ENCODE data around the gene CTAG1B.
"Not testable (repeated sequence)": the region's sequence is repeated elsewhere in the genome, so short reads cannot be mapped to it uniquely, and the experiment has no call there.

The CTAG1B gene

GRCh38 chrX:154619182-154619581, at the start of gene CTAG1B:
TSS of gene CTAG1B (minus strand) at chrX:154619282. CDS start at chrX:154619218, 64 bp downstream.
- in situ Hi-C loops (cut with HindIII; ENCODE audit: low pct_ligation_motif_present, low pct_unique_long_range_greater_than_20kb, low sequenced_read_pairs); DNase-seq: not testable (repeated sequence)

DNA sequence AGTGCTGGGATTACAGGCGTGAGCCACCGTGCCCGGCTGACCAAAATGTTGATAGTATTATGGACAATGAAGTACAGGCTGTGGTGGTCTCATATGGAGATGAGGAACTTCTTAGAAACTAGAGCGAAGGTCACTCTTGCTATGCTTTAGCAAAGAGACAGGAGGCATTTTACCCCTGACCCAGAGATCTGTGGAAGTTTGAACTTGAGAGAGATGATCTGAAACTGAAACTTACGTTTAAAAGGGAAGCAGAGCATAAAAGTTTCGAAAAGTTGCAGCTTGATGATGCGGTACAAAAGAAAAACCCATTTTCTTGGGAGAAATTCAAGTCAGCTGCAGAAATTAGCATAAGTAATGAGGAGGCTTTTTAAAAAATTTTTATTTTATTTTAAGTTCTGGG, 42.8 kb upstream of the CTAG1B start:
- DNase-seq, result no peak
- in situ Hi-C loops (cut with HindIII; ENCODE audit: low pct_ligation_motif_present, low pct_unique_long_range_greater_than_20kb, low sequenced_read_pairs), result no loop called here

GRCh38 chrX:154661170-154661569, 42.1 kb upstream of the CTAG1B start:
- DNase-seq, result no peak
- in situ Hi-C loops (cut with HindIII; ENCODE audit: low pct_ligation_motif_present, low pct_unique_long_range_greater_than_20kb, low sequenced_read_pairs), result no loop called here

GRCh38 chrX:154660541-154660940, 41.5 kb upstream of the CTAG1B start:
- in situ Hi-C loops (cut with HindIII; ENCODE audit: low pct_ligation_motif_present, low pct_unique_long_range_greater_than_20kb, low sequenced_read_pairs), result no loop called here
- no peak for DNase-seq

DNA sequence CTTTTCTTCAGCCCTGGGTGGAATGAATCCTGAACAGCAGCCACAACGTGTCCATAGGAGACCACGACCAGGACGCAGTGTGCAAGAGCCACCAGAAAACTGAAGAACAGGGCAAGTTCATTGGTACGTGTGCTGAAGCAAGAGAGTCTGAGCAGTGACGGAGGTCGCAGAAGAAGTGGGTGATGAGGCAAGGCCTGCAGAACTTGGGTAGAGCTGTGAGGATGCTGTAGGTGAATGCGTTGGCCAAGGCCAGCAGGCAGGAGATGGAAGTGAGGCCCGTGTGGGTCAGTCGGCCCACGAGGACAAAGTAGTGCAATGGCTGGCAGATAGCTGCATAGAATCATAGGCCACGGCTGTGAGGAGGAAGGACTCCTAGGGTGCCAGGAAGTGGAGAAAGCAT, 39.9 kb upstream of the CTAG1B start:
- in situ Hi-C loops (cut with HindIII; ENCODE audit: low pct_ligation_motif_present, low pct_unique_long_range_greater_than_20kb, low sequenced_read_pairs), result no loop called here
- no peak for DNase-seq

GRCh38 chrX:154658187-154658586, 39.1 kb upstream of the CTAG1B start:
- DNase-seq, result no peak
- in situ Hi-C loops (cut with HindIII; ENCODE audit: low pct_ligation_motif_present, low pct_unique_long_range_greater_than_20kb, low sequenced_read_pairs), result no loop called here

DNA sequence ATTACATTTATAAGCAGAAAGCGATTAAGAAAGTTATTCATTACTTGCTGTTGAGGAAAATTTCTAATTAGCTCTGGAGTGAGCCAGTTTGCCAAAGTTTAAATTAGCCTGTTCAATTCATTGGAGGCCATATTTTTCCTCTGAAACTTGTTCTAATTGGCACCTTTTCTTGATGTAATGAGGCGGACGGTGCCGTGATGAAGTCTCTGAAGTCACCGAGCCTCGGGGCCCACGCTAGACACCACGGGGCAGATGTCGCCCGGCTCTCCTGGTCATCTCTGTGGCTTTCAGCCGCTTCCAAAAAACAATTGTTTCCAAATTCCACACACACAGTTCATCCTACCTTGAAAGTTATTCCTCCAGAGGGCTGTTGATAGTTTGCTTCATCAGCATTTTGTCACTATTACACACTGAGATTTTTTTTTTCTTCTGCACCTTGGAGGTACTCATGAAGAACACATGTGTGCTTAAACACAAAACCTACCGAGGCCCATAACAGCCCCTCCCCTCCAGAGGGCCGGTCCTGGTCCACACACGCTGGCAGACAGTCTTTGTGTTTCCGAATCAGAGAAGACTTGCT, 38.2 kb upstream of the CTAG1B start:
- no peak for DNase-seq
- in situ Hi-C loops (cut with HindIII; ENCODE audit: low pct_ligation_motif_present, low pct_unique_long_range_greater_than_20kb, low sequenced_read_pairs), result no loop called here

DNA sequence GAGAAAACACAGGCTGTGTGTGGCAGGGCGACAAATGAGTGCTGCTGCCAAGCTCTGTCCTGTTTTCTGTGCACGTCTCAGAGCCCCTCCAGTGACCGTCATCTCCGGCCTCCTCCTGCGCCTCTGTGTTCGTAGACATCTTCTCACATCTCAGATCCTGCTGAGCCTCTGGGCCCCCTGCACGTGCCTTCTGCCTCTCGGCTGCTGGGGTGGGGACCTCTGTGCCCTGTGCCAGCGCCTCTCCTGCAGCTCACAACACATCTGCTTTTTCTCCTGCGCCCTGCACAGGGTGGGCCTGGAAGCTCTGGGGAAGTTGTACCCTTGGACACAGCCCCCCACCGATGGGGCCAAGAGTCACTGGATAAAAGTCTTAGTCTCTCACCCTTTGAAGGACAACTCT, 36.7 kb upstream of the CTAG1B start:
- DNase-seq, result no peak
- in situ Hi-C loops (cut with HindIII; ENCODE audit: low pct_ligation_motif_present, low pct_unique_long_range_greater_than_20kb, low sequenced_read_pairs), result no loop called here

DNA sequence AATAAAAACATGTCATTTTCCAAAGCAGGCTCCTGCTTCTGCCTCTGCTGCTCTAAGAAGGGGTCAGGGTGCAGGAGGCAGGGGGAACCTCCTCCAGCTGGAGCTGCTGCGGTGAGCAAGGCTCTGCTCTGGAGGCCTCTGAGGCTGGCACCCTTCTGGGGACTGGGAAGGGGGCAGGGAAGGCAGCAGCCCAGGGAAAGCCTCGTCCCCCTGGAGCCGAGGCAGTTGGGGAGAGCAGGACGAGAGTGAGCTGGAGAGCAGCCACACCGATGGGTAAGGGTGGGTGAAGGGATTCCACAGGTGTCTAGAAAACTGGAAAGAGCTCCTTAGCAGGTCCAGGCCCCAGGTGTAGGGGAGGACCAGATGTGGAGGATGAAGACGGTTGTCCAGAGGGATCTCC, 36.3 kb upstream of the CTAG1B start:
- in situ Hi-C loops (cut with HindIII; ENCODE audit: low pct_ligation_motif_present, low pct_unique_long_range_greater_than_20kb, low sequenced_read_pairs), result no loop called here
- no peak for DNase-seq

- DNase-seq, result no peak
- in situ Hi-C loops (cut with HindIII; ENCODE audit: low pct_ligation_motif_present, low pct_unique_long_range_greater_than_20kb, low sequenced_read_pairs), result no loop called here
Observed at GRCh38 chrX:154654925-154655324, 35.8 kb upstream of the CTAG1B start.

DNA sequence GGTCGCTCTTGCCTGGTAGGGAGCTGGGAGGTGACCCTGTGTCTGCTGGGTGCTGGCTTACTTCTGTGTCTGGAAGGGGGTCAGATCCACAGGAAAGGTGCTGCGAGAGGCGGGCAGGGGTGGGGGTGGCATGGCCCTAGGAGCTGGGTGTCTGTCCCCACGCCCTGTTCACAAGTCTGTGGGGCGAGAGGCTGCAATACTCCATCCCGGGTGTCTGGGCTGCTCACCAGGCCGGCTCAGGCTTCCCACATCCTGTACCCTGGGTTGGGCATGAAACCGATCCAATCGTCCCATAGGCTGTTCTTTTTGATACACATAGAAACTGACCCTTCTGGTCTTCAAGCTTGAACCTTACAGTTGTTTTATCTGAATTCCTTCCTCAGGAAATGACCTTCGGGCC, 35.3 kb upstream of the CTAG1B start:
- DNase-seq, result no peak
- in situ Hi-C loops (cut with HindIII; ENCODE audit: low pct_ligation_motif_present, low pct_unique_long_range_greater_than_20kb, low sequenced_read_pairs), result no loop called here

DNA sequence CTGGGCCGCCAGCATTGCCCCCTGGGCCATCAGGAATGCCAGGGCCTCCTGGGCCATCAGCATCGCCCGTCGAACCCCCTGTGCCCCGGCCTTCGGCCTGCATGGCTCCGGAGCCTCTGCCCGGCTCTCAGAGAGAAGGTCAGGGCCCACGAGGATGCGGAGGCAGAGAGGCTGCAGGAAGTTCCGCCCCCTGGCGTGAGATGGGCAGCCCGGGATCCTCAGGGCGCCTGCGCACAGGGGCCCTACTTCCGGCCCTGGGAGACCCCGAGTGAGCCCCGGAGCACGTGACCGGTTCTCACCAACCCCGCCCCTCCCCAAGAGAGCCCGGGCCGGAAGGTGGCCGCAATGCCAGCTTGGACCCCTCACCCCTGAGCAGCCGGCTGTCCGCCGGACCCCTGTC, 34.3 kb upstream of the CTAG1B start, which contains the start of gene CTAG2:
TSS of gene CTAG2 (minus strand) at position 167 of the 400 bp plus-strand sequence. CDS start at position 103, 64 bp downstream.
- DNase-seq; in situ Hi-C loops (cut with HindIII; ENCODE audit: low pct_ligation_motif_present, low pct_unique_long_range_greater_than_20kb, low sequenced_read_pairs): not testable (repeated sequence)

- in situ Hi-C loops (cut with HindIII; ENCODE audit: low pct_ligation_motif_present, low pct_unique_long_range_greater_than_20kb, low sequenced_read_pairs), result no loop called here
- no peak for DNase-seq
Observed at GRCh38 chrX:154653048-154653401, 33.9 kb upstream of the CTAG1B start.

GRCh38 chrX:154652311-154653047, 33.4 kb upstream of the CTAG1B start:
- in situ Hi-C loops (cut with HindIII; ENCODE audit: low pct_ligation_motif_present, low pct_unique_long_range_greater_than_20kb, low sequenced_read_pairs), result no loop called here
- no peak for DNase-seq

DNA sequence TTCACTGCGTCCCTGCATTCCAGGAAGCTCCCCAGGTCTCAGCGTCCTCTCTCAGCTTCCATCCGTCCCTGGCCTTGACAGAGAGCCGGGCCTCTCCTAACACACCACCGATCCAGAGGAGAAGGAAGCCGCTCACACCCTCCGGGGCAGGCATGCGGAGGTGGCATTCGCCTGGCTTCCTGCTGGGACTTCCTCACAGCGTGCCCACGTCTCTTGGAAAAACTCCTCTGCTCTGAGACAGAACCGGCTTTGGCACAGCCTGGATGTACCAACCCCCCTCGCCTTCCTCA, 31.1 kb upstream of the CTAG1B start:
- in situ Hi-C loops (cut with HindIII; ENCODE audit: low pct_ligation_motif_present, low pct_unique_long_range_greater_than_20kb, low sequenced_read_pairs), result no loop called here
- DNase-seq, result no peak

DNA sequence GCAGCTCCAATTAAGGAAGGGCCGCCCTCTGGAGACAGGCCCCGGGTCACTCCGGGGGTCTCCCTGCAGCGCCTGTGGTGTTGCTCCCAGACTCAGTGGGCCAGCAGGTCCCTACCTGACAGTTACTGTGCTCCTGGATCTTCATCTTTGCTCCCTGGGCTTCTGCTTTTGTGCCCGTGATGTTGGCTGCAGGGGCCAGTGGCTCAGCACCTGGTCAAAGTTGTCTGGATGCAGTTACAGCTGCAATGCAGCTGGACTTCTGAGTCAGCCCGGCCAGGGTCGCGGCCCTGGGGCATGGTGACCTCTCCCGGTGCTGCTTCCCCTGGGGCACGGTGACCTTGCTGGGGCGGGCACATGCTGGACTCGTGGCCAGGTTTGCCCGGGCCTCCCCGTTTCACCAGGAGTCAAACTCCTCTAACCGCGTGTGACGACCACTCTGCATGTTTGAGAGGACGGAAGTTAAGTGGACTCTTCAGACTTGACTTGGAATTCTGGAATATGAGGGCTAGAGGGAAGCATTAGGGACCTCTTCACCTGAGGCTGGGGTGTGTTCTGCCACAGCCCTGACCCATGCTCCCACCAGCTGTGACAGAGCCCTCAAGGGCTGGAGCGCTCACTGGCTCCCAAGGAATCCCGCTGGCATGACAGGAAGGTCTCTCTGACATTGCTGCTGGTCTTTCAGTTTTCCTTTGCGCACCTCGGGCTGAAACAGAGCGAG, 30.6 kb upstream of the CTAG1B start:
- in situ Hi-C loops (cut with HindIII; ENCODE audit: low pct_ligation_motif_present, low pct_unique_long_range_greater_than_20kb, low sequenced_read_pairs), result no loop called here
- DNase-seq, result no peak

- DNase-seq, result no peak
- in situ Hi-C loops (cut with HindIII; ENCODE audit: low pct_ligation_motif_present, low pct_unique_long_range_greater_than_20kb, low sequenced_read_pairs), result no loop called here
Observed at GRCh38 chrX:154648931-154649330, 29.8 kb upstream of the CTAG1B start.

- DNase-seq; in situ Hi-C loops (cut with HindIII; ENCODE audit: low pct_ligation_motif_present, low pct_unique_long_range_greater_than_20kb, low sequenced_read_pairs): not testable (repeated sequence)
Observed at GRCh38 chrX:154645745-154646378, 26.8 kb upstream of the CTAG1B start.

DNA sequence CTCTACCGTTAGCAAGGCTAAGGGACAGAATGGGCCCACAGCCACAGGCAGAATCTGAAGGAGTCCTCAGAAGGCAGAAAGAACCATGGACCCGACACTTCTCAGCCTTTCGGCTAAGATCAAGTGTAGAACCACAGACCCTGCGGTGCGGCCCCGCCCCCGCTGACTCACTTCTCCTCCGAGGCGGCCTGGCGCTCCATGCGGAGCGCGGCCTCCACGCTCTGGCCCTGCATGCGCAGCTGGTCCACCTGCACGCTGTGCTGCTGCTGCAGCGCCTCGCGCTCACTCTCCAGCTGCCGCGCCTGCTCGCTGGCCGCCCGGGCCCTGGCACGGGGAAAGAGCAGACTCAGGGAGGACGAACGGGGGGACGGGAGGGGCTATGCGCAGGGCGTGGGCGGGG, 24.6 kb upstream of the CTAG1B start:
- DNase-seq; in situ Hi-C loops (cut with HindIII; ENCODE audit: low pct_ligation_motif_present, low pct_unique_long_range_greater_than_20kb, low sequenced_read_pairs): not testable (repeated sequence)
